Adrenal gland (tissue), 12 donors: ENCODE results near the gene WBP4. TPM values are rescaled to one million over a fixed set of nuclear protein-coding genes. Genes with fewer than 3 reads are reported as not detected.
"Not testable (repeated sequence)": the region's sequence is repeated elsewhere in the genome, so short reads cannot be mapped to it uniquely, and the experiment has no call there.

Source experiments
- DNase-seq, 7 donors: peaks; one replicate each; pipeline ENCODE4 v3.0.0-alpha.2; 2019 to 2020
- H3K27ac ChIP-seq, 5 donors: fragments of 200-600 bp; sonication (generic) in 4 of 5; 1 replicate in 3 of 5; 2 replicates in 2 of 5; pipeline versions ENCODE4 v1.5.1 to v1.8.0; 2016 to 2020; ENCODE audit warnings: mild to moderate bottlenecking in 1 of 5
- H3K27me3 ChIP-seq: fragments of 200-600 bp; 2 replicates; pipeline ENCODE4 v1.8.0; 2021
- H3K36me3 ChIP-seq, 2 donors: fragments of 200-600 bp; replicated peaks in 1 of 2; 1 replicate in 1 of 2; 2 replicates in 1 of 2; pipeline versions ENCODE4 v1.5.1 to v1.8.0; 2018 to 2022
- H3K4me1 ChIP-seq, 2 donors: fragments of 200-600 bp; replicated peaks in 1 of 2; 1 replicate in 1 of 2; 2 replicates in 1 of 2; pipeline versions ENCODE4 v1.5.1 to v1.8.0; 2018 to 2021
- H3K4me3 ChIP-seq, 4 donors: fragments of 200-600 bp; sonication (generic) in 3 of 4; one replicate each; pipeline ENCODE4 v1.5.1; 2016 to 2018
- H3K9me3 ChIP-seq, 3 donors: fragments of 200-600 bp; sonication (generic) in 1 of 3; replicated peaks in 1 of 3; 1 replicate in 2 of 3; 2 replicates in 1 of 3; pipeline versions ENCODE4 v1.5.1 to v1.8.0; 2016 to 2021
- CTCF ChIP-seq, 6 experiments: fragments of 450-650 bp in 4 of 6; fragments of 200-600 bp in 2 of 6; sonication (generic) in 1 of 6; IDR thresholded peaks; 1 replicate in 5 of 6; 2 replicates in 1 of 6; pipeline versions ENCODE4 v1.5.1 to v1.8.0; 2016 to 2021; ENCODE audit warnings: antibody characterized with exemption in 6 of 6, mild to moderate bottlenecking in 2 of 6, moderate library complexity in 1 of 6
- POLR2A ChIP-seq, 2 donors: fragments of 450-650 bp; IDR thresholded peaks; one replicate each; pipeline ENCODE4 v1.6.1; 2017; ENCODE audit warnings: antibody characterized with exemption in 2 of 2, mild to moderate bottlenecking in 2 of 2, moderate library complexity in 1 of 2
- WGBS, 4 donors: extraction: QIAGEN DNeasy Blood & Tissue Kit in 2 of 4; methylation state at CpG; one replicate each; pipeline versions ENCODE4 v1.1.5 to v1.1.7; 2013 to 2017; 5-methylcytosine and 5-hydroxymethylcytosine counted together
- intact Hi-C, 2 donors: fragments of 100-400 bp; cut with DNase I; formaldehyde crosslinking; loops; one replicate each; pipeline versions ENCODE4 v1.14.1 to v1.15.0; 2022 to 2023
- polyA plus RNA-seq, 3 donors: library from polyadenylated mRNA; stranded (reverse); fragments of 200-250 nt in 2 of 3; fragments of 350-450 nt in 1 of 3; fragmentation: Illumina TruSeq in 1 of 3; extraction: RNeasy Lipid Tissue Mini Kit (QIAGEN cat#74804) in 1 of 3; gene quantifications; one replicate each; pipeline ENCODE4 v1.2.3, GENCODE V29; 2013 to 2014
- total RNA-seq, 9 donors: library from RNA; depleted of rRNA in 4 of 9; stranded (reverse); fragments of >200 nt in 4 of 9; fragments of 120-200 nt in 1 of 9; fragmentation: NEBNext Ultra II Directional in 1 of 9; extraction: Animal tissue kit (Norgen Biotek cat#: 25700) in 1 of 9; gene quantifications; one replicate each; pipeline versions ENCODE4 v1.1.0 to v1.2.4, GENCODE V29; 2013 to 2023
- donor health status: healthy with polysubstance abuse.
- donor health status: Bipolar disorder and iron deficiency.
- donor health status: DM: yes; HTN: yes; CAD: no.
- donor health status: DM: no; HTN: no; CAD: no.
- donor health status: DM: no; HTN: no; CAD: no.
- donor health status: DM: yes; HTN: yes; CAD: no.

WBP4 gene
- total and polyA plus RNA-seq, 12 donors, result 8.1 to 28.5 (median 13.4) TPM

DNA sequence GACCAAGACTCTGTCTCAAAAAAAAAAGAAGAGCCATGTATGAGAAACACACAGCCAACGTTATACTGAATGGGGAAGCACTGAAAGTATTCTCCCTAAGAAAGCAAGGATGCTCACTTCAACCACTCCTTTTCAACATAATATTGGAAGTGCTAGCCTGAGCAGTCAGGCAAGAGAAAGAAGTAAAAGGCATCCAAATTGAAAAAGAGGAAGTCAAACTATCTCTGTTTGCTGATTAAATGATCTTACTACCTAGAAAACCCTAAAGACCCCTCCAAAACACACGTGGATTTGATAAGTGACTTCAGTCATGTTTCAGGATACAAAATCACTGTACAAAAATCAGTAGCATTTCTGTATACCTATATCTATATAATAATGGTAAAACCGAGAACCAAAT is 16.2 kb downstream of the WBP4 start:
- intact Hi-C loops, result loop anchor here (5.0 to 10.0 kb wide), 2 partner anchors 145 to 157 kb away; no protein-coding TSS in a partner anchor
- Histone ChIP-seq H3K4me1 (no peaks in the 10 kb centered on the region), H3K9me3 (no peaks in the 10 kb centered on the region), H3K36me3 (peaks cover 0 to 62% of the 10 kb centered on the region in 2 donors), H3K27ac (no peak overlapping the region), H3K4me3 (no peak overlapping the region), H3K27me3 (no peaks in the 10 kb centered on the region)
- DNase-seq, result no peak
- WGBS, 4 donors, result 87 to 90% (median 89%) methylated on average over 3 of the region's 3 CpGs
- TF ChIP-seq CTCF (IDR thresholded peaks at IDR 0.05), result no peak
- TF ChIP-seq POLR2A (IDR thresholded peaks at IDR 0.05), result no peak

GRCh38 chr13:41079725-41080124 is 18.4 kb downstream of the WBP4 start:
- intact Hi-C loops, result loop anchor here (5.0 to 10.0 kb wide), 2 partner anchors 143 to 155 kb away; no protein-coding TSS in a partner anchor
- H3K36me3 ChIP-seq, result peaks cover 0 to 43% of the 10 kb centered on the region in 2 donors

GRCh38 chr13:41085961-41086585 is 24.8 kb downstream of the WBP4 start:
- Histone ChIP-seq H3K27me3 (no peaks in the 10 kb centered on the region), H3K4me1 (no peaks in the 10 kb centered on the region), H3K4me3 (no peak overlapping the region), H3K27ac (no peak overlapping the region), H3K9me3 (no peaks in the 10 kb centered on the region), H3K36me3 (peaks cover 0 to 12% of the 10 kb centered on the region in 2 donors)
- intact Hi-C loops, result no loop called here
- no peak for DNase-seq
- WGBS, 4 donors, result 71 to 79% (median 77%) methylated on average over 2 of the region's 2 CpGs
- TF ChIP-seq POLR2A (IDR thresholded peaks at IDR 0.05) (no peak), CTCF (IDR thresholded peaks at IDR 0.05) (no peak)

More at GRCh38 chr13:41079725-41080124, 18.4 kb downstream of the WBP4 start:
- no peak overlapping the region for H3K4me3 ChIP-seq
- DNase-seq, result no peak
- no peaks in the 10 kb centered on the region for H3K9me3 ChIP-seq
- WGBS, 4 donors, result 97 to 100% (median 99%) methylated on average over 4 of the region's 4 CpGs
- H3K27me3 ChIP-seq, result no peaks in the 10 kb centered on the region
- no peak overlapping the region for H3K27ac ChIP-seq
- no peaks in the 10 kb centered on the region for H3K4me1 ChIP-seq
- TF ChIP-seq POLR2A (IDR thresholded peaks at IDR 0.05) (no peak), CTCF (IDR thresholded peaks at IDR 0.05) (no peak)

- 87 to 100% (median 92%) methylated on average over 2 of the region's 2 CpGs for WGBS, 4 donors
- H3K27ac ChIP-seq, result not testable (repeated sequence)
Observed at GRCh38 chr13:41095681-41096080, 34.4 kb downstream of the WBP4 start.

GRCh38 chr13:41098761-41099160 is 37.5 kb downstream of the WBP4 start:
- no peak for TF ChIP-seq CTCF (IDR thresholded peaks at IDR 0.05)
- TF ChIP-seq POLR2A (IDR thresholded peaks at IDR 0.05), result no peak
- no peak for DNase-seq
- no peaks in the 10 kb centered on the region for H3K27me3 ChIP-seq
- no peak overlapping the region for H3K4me3 ChIP-seq
- no peaks in the 10 kb centered on the region for H3K4me1 ChIP-seq
- no peak overlapping the region for H3K27ac ChIP-seq
- intact Hi-C loops, result no loop called here
- 96 to 98% (median 97%) methylated on average over 1 of the region's 1 CpG for WGBS, 4 donors
- H3K9me3 ChIP-seq, result no peaks in the 10 kb centered on the region
- no peaks in the 10 kb centered on the region for H3K36me3 ChIP-seq

More at GRCh38 chr13:41095681-41096080, 34.4 kb downstream of the WBP4 start:
- H3K4me3 ChIP-seq, H3K4me1 ChIP-seq, DNase-seq, H3K27me3 ChIP-seq, intact Hi-C loops, H3K9me3 ChIP-seq, H3K36me3 ChIP-seq: not testable (repeated sequence)
